GM21367 (cell line): Measurements from ENCODE around the gene ACO2.

Experiments
- ATAC-seq: cut with Tn5 transposase; IDR thresholded peaks from one replicate; pipeline ENCODE4 v1.9.1; 2021; ENCODE audit not compliant: unreplicated experiment

ACO2 gene

DNA sequence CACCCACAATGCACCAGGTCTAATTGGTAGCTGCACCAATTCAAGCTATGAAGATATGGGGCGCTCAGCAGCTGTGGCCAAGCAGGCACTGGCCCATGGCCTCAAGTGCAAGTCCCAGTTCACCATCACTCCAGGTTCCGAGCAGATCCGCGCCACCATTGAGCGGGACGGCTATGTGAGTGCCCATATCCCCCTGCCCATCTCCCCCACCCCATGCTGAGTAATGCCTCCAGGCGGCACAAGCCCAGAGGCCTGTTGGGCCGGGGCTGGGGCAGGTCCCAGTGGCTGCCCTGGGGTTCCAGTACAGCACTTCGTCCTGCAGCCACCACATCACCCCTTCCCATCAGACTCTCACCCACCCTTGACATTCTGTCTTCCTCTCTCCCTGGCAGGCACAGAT is 53.9 kb downstream of the ACO2 start:
- ATAC-seq: no peak

DNA sequence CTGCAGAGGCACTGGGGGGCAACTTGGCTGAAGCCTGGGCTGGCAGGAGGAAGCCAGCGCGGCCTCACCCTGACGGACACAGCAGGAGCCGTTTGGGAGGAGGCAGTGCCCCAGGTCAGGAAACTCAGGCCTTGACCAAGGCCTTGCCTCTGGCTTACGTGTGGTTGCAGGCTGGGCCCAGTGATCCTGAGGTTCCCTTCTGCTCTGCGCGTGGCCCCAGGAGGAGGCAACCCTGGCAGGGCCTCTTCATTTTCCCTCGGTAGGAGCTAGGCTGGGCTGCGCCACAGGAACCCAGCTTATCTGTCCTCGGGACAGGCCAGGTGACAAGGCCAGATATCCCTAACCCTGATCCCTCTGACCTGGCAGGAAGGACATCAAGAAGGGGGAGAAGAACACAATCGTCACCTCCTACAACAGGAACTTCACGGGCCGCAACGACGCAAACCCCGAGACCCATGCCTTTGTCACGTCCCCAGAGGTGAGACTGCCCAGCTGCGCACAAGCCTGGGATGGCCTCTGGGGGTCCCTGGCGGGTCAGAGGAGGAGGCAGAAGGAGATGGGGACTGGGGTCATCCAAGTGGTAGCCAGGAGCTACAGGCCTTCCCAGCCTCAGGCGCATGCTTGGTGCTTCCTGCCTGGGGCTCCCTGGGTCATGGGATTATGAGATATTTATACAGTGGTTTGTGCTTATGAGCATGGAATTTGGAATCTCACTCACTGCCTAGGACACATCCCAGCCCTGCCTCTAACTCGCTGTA is 54.7 kb downstream of the ACO2 start:
- no peak for ATAC-seq

DNA sequence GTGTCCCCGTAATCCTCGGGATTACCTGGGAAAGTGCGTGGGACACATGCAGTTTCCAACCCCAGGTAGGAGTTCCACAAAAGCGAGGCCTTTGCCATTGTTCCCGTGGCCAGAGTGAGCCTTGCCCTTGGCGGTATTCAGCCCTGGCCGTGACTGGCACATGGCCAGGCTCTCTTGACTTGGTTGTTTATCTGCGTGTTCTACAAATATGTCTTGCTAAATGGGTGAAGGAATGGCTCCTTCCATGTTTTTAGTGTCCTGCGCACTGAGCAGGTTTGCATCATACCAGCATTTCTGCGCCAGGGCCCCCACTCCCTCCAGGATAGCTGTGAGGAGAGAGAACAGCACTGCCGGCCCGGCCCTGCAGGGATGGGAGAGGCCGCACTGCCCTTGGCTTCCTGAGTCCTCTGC is 55.3 kb downstream of the ACO2 start:
- ATAC-seq: no peak

GRCh38 chr22:41524809-41525449 is 56.0 kb downstream of the ACO2 start:
- ATAC-seq: no peak

- no peak for ATAC-seq
These were observed 56.7 kb downstream of the ACO2 start for GRCh38 chr22:41525450-41526225.

- ATAC-seq: no peak
These were observed 57.4 kb downstream of the ACO2 start for GRCh38 chr22:41526226-41526829.

DNA sequence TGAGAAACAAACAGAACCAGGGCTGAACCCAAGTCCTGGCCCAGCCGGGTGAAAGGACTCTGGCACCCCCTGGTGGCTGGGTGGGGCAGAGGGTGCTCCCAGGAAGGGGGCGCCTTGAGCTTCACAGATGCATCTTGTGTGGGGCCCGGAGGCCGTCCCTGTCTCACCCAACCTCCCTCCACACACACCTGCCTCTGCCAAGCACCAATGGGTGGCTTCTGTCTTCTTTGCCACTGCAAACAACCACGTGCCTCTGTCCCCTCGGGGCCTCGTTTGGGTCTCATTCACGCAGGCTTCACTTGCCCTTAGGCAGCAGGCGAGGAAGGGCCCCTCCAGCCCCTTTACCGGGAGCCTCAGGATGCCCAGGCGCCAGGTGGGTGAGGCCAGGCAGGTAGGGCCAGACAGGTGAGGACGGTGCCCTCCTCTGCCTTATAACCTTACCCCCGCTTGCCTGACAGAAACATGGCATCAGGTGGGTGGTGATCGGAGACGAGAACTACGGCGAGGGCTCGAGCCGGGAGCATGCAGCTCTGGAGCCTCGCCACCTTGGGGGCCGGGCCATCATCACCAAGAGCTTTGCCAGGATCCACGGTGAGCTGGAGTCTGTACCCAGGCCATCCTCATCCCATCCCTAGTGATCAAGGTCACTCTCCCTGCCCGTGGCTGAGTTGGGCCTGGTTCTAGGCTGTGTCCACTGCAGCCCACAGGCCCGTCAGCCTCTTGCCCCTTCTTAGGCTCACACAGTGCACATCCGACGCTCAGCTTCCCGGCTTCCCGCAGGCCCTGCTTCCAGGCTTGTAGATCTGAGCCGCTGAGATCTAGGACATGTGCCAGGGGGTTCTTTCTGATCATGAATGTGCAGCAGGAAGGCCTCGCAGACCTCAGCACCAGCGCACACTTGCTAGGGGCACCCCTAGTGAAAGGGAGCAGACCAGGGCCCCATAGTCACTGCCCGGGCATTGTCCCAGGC is 58.2 kb downstream of the ACO2 start:
- no peak for ATAC-seq

GRCh38 chr22:41528132-41528766 is 59.3 kb downstream of the ACO2 start:
- ATAC-seq: no peak

- no peak for ATAC-seq
These were observed 60.1 kb downstream of the ACO2 start for GRCh38 chr22:41528938-41529561.

DNA sequence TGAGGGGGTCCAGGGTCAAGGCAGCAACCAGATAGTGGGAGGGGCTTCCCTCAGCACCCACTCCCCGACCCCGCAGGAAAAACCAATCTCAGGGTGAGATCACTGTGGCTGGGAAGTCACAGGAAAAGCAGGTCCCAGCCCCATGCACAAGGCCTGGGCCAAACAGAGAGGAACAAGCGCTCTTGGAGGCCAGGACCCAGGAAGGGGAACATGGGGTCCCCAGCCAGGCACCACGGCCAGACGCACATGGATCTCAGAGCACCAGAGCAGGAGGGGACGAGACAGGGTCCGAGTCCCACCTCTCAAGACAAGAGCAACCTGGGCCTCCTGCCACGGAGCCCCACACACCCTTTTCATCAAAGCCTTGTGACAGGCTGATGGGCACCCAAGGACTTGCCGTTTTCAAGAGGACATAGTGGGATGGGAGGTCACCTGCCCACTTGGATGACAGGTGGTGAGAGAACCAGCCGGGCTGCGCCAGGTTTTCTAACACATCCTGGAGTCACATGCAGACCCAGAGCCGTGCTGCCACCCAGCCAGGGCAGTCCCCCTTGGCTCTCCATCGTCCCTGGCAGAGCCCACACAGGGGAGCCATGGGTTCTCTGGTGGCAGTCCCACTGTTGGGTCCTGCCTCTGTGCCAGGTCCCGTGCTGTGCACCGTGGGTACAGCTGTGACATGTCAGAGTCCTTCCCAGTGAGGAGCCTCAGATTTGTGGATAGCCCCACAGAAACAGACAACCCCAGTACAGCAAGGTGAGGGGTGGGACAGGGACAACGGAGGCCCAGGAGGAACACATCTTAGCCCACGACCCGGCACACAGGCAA is 62.2 kb downstream of the ACO2 start:
- ATAC-seq: no peak

GRCh38 chr22:41531715-41532477 is 63.0 kb downstream of the ACO2 start:
- ATAC-seq: no peak

GRCh38 chr22:41532908-41533825 is 64.2 kb downstream of the ACO2 start:
- ATAC-seq: no peak

DNA sequence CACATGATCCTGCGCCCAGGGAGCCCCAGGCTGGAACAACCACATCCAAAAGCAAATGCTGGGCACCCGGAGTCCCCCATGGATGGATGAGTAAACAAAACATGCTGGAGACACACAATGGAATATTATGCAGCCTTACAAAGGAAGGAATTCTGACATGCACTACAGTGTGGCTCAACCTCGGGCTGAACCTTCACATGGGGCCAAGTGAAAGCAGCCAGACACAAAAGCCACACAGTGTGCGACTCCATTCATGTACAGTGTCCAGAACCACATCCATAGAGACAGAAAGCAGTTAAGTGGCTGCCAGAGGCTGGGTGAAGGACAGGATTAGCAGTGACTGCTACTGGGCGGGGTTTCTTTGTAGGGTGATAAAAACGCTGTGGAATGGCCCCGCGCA is 65.3 kb downstream of the ACO2 start:
- no peak for ATAC-seq

DNA sequence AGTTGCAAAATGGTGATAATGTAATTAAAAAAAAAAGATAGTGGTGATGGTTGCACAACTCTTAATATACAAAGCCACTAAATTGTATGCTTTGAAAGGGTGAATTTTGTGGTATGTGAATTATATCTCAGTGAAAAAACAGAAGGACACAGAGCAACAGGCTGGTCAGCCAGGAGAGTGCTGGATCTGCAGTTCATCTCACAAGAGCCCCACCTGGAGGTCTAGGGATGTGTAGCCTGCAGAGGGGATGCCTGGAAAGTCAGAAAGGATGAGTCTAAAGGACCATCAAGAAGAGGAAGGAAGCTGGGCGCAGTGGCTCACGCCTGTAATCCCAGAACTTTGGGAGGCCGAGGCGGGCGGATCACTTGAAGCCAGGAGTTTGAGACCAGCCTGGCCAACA is 66.3 kb downstream of the ACO2 start:
- ATAC-seq: no peak

GRCh38 chr22:41537203-41537602 is 68.3 kb downstream of the ACO2 start:
- ATAC-seq: no peak

DNA sequence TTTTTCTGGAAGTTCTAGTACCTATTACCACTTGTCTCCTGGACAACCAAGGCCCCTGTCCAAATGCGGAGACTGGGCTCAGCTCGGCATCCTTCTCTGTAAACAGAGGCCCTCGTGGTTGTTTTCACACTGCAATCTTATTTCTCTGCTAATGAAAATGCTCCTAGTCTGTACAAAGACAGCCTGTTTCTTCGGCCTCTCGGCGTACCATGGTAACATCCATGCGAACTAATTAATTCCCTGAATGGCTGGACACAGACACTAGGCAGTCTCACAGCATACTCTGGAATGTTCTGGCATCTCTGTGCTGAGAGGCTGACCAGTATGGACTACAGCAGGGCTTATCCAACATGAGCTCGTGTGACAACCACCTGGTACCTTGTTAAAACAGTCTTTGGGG is 69.7 kb downstream of the ACO2 start:
- no peak for ATAC-seq
